ENCODE data around the gene FAM210A. TPM values are rescaled to one million over a fixed set of nuclear protein-coding genes. Genes with fewer than 3 reads are reported as not detected.
A peak's percentile ranks its signal among the peaks of the same experiment; 100 is the strongest.
"Not testable (repeated sequence)": the region's sequence is repeated elsewhere in the genome, so short reads cannot be mapped to it uniquely, and the experiment has no call there.

The FAM210A gene, protein sequence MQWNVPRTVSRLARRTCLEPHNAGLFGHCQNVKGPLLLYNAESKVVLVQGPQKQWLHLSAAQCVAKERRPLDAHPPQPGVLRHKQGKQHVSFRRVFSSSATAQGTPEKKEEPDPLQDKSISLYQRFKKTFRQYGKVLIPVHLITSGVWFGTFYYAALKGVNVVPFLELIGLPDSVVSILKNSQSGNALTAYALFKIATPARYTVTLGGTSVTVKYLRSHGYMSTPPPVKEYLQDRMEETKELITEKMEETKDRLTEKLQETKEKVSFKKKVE
- total RNA-seq (2014; rRNA removed): 19.7 and 26.8 TPM in 2 replicates
- polyA plus RNA-seq (2012): 11.9 TPM

DNA sequence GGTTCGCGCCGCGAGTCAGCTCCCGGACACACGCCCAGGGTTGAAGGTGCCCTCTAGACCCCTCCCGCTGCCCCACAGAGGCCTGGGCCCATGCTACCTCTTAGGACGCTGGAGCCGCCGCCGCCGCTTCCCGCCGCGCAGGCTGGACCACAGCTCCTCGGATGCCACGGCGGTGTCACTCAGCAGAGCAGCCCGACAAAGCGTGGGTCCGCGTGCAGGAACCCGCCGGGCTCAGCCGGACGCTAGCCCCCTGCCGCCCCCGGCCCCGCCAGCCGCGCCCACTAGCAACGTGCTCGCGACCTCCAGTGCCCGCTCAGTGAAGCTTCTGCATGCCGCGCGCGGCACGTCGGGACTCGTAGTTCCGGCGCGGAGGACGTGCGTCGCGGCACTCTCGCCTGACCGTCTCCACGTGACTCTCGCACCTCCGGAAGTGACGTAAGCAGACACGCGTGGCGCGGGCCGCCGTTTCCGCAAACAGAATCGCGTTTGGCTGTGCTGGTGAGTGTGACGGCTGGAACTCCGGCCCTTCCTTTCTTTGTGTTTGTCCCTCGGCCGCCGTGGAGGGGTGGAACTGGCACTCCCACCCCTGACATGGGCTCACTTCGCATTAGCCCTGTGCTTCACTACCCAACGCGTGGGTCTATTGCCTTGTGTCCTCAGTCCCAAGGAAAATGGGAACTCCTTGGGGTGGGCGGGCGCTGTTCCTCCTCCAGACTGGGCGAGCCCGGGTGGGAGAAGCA, at the start of gene FAM210A, which contains the start of gene RNMT:
Gene FAM210A, minus strand, starts transcription at position 327 of the 740 bp plus-strand sequence. CDS start 44,481 bp downstream, outside the sequence.
Gene RNMT, plus strand, starts transcription at position 442 of the 740 bp plus-strand sequence. CDS start 4,845 bp downstream, outside the sequence.
- DNase-seq (ENCODE audit: low read depth): peak; percentile 94

DNA sequence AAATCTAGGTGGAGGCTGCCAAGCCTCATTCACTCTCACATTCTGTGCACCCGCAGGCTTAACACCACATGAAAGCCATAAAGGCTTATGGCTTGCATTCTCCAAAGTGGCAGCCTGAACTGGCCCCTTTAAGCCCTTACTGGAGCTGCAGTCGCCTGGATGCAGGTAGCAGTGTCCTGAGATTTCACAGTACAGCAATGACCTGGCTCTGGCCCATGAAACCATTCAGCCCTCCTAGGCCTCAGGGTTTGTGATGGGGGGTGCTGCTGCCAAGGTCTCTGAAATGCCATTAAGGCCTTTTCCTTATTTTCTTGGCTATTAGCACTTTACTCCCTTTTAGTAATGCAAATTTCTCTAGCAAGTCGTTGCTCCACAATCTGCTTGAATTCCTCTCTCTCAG, 48.7 kb upstream of the FAM210A start:
- DNase-seq (ENCODE audit: low read depth): no peak

DNA sequence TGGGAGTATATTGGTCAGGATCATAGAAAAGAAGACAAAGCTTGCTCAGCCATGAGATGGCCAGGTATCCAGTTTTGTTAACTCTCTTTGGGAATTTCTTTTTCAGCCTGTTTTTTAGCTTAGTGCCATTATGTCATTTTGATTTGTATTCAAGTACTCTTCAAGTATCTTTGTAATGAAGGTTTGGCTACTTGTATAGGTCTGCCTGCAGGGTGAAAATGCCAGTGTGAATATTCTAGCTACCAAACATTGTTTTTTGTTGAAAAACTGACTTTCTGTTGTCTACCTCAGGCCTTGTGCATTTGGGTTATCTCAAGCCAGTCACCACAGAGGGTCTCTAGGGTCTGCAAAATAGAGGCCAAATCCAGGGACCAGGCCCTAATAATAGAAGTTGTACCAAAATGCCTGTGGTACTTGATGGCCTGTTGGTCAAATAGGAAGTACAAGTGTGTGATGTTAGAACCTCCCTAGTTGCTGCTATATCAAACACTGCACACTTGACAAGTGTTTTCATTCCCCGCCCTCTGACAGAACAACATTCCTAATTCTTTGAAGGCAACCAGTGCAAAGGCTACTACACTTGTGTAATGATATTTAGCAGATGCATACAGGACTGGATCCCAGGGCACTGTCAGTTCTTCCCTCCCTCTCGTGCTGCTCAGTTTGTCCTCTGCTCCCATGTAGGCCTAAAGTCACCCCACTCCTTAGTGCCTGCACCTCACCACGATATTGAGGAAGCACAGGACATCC, 36.5 kb upstream of the FAM210A start:
- DNase-seq (ENCODE audit: low read depth): no peak

DNA sequence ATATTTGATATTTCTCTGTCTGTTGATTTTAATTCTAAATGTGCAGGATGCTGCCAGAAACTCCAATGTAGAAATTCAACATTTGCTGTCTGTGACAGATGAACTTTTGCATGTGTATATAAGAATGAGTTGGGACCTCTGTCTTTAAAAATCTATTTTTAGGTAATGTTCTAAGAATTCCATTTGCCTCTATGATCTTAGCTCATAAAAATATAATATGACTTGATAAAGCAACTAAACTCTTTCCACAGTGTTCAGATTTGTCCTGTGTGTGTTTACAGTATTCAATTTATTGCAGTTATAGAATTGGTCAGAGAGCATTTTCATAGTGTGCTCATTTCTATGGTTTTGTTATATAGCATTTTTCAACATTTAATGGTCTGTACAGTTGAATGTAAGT, 33.7 kb upstream of the FAM210A start:
- DNase-seq (ENCODE audit: low read depth): no peak

GRCh38 chr18:13758622-13759021, 32.3 kb upstream of the FAM210A start:
- no peak for DNase-seq (ENCODE audit: low read depth)

DNA sequence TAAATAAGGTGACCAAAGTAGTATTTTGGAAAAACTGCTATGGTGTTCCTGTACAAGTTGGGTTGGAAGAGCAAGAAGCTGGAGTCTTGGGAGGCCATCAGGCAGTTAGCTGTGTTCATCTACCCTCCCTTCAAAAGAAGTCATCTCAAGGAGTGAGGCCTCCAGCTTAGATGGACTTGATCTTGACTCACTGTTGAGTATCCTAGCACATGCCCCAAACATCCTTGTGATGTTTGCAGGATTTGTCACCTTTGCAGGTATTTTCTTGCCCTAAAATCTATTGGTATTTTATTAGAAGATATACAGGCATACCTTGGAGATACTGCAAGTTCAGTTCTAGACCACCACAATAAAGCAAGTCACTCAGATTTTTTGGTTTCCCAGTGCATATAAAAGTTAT, 30.3 kb upstream of the FAM210A start:
- no peak for DNase-seq (ENCODE audit: low read depth)

- DNase-seq (ENCODE audit: low read depth): no peak
Measured at GRCh38 chr18:13756261-13756660, 29.9 kb upstream of the FAM210A start.

DNA sequence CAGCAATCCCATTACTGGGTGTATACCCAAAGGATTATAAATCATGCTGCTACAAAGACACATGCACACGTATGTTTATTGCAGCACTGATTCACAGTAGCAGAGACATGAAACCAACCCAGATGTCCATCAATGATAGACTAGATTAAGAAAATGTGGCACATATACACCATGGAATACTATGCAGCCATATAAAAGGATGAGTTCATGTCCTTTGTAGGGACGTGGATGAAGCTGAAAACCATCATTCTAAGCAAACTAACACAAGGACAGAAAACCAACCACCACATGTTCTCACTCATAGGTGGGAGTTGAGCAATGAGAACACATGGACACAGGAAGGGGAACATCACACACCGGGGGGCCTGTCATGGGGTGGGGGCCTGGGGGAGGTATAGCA, 25.2 kb upstream of the FAM210A start:
- not testable (repeated sequence) for DNase-seq (ENCODE audit: low read depth)

GRCh38 chr18:13746633-13747032, 20.3 kb upstream of the FAM210A start:
- no peak for DNase-seq (ENCODE audit: low read depth)

- DNase-seq (ENCODE audit: low read depth): no peak
Measured at GRCh38 chr18:13745696-13746095, 19.3 kb upstream of the FAM210A start.

DNA sequence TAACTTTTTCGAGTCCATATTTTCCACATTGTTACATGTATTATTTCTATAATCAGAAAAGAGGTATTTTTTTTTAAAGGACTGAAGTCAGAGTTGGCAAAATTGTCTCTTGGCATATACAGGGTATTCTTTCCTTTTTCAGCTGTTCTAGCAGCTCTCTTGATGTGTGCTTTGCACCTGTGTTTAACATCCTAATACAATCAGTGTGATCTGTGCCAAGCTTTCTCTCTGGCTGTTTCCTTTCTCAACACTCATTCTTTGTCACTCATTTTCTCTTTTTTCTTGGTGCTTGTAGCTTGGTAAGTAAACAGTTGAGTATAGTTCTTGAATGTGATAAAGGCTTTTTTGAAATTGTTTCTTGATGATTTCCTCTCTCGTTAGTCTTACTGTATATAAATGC, 9.3 kb upstream of the FAM210A start:
- no peak for DNase-seq (ENCODE audit: low read depth)

DNA sequence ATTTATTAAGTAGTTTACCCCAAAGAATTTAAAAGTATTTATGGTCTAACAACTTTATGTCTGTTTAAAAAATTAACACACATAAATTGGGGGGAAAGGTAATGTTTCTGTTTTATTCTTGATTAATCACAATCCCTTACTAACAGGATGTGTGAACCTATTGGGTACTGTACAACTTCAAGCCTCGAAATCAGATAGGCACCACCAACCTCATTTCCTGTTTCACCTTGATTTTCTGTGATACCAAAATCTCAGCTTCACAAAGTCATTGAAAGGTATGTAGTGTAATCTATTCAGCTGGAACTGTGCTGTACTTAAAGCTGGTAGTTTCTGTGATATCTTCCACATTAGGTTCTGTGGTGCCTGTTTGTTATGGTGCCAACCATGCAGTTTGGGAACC, 4.1 kb upstream of the FAM210A start:
- DNase-seq (ENCODE audit: low read depth): no peak

- DNase-seq (ENCODE audit: low read depth): peak; percentile 34
Measured at GRCh38 chr18:13726972-13727331, 594 bp upstream of the FAM210A start.

- peak; percentile 4 for DNase-seq (ENCODE audit: low read depth)
Measured at GRCh38 chr18:13725566-13726231, 659 bp downstream of the FAM210A start.

DNA sequence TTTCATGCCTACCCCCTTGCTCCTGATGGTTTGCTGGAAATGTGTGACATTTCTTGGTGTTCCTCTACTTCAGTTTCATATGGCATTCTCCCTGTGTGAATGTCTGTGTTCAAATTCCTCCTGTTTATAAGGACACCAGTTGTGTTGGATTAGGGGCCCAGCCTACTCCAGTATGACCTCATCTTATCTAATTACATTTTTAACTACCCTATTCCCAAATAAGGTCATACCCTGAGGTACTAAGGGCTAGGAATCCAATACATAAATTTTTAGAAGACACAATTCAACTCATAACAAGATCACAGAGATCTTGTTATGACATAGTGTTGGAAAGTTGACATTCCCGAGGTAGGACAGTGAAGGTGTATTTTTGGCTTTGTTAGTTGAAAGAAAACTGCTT, 5.5 kb downstream of the FAM210A start:
- no peak for DNase-seq (ENCODE audit: low read depth)

DNA sequence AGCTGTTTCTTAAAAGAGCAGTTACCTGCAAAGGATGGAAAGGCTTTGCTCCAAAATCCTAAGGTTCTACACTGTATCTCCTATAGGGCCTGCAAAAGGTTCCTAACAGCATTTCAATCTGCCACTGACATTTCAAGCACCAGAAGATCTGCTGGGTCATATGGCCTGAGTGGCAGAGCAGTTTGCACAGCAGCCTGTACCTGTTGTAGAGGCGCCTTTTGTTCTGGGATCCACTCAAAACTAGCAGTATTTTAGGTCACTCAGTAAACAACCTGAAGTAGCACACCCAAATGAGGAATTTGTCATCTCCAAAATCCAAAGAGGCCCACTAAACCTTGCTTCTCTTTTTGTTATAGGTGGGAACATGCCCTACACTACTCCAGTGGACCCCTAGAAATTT, 6.2 kb downstream of the FAM210A start:
- DNase-seq (ENCODE audit: low read depth): no peak

DNA sequence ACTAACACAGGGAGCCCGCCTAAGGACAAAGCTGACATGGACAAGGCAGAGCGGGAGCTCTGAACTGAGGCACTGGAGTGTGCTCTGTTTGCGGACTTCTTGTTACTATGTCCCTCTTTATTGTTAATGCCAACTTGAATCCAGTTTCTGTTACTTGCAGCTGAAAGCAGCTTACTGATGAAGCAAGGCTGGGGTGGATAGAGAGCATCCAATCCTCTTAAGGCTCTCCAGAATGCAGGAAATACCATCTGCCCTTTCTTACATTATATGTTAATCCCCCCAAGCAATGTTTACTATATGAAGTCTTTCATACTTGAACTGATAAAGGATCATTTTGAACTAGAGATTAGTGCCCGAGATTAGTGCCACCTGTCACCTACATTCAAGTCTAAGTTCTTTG, 9.4 kb downstream of the FAM210A start:
- no peak for DNase-seq (ENCODE audit: low read depth)

DNA sequence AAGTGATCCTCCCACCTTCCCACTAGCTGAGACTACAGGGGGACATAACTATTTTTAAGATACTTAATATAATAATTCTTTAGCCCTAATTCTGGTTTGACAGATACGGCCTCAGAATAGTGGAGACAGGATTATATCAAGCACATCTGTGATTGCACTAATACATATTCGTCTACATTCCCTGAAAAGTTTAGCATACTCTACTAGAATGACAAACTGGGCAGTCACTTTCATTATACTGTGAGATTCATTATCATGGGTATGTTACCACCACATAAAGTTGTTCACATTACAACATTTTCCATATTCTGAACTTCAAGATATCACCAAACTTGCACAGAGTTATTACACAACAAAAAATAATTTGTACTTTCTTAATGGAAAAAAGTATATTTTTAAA, 11.0 kb downstream of the FAM210A start:
- DNase-seq (ENCODE audit: low read depth): no peak

GRCh38 chr18:13713455-13714055, 12.8 kb downstream of the FAM210A start:
- no peak for DNase-seq (ENCODE audit: low read depth)

GRCh38 chr18:13712400-13713131, 13.8 kb downstream of the FAM210A start:
- no peak for DNase-seq (ENCODE audit: low read depth)

DNA sequence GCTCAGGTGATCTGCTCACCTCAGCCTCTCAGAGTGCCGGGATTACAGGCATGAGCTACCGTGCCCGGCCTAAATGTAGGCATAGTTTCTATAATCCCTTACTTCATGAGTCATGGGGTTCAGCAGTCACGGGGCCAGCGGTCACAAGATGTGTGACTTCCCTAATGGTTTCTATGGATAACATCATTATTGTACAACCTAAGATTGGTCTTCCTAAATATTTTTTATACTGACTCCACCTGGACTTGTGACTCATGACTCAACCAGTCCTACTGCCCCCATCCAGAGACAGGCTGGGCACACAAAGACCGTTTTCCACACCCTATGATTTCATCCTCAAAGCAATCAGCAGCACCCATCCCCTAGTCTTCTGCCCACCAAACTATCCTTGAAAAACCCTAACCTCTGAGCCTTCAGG, 15.9 kb downstream of the FAM210A start:
- DNase-seq (ENCODE audit: low read depth): peak; percentile 71

All from LHCN-M2 (cell line).